Measurements from ENCODE around the gene EPSTI1. TPM values are rescaled to one million over a fixed set of nuclear protein-coding genes. Genes with fewer than 3 reads are reported as not detected.

EPSTI1 gene
- total RNA-seq, 3 donors from 2014 or later (not counting 1 experiment from before 2014, with no cell fraction given): 23.4 to 57.4 (median 34.4) TPM

DNA sequence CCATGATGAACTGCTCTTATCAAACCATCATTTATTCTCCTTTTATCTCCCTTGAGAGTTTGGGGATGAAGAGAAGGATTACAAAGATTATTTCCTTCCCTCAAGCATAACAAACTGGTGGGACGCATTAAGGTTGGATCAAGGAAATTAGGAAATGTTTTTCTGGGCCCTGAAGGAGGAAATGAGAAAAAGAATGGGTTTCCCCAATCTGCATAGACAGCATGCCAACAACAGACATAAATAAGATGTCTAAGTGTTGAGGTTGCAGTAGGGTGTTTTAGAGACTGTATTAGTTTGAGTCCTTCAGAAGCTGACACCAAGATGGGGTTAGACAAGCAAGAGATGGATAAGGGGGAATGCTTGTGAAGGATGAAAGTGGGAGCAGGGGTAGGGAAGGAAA, 7.3 kb downstream of the EPSTI1 start:
- H3K4me1 ChIP-seq (ENCODE audit: control insufficient read depth, insufficient read depth, low read length): peaks cover 7% of the 10 kb centered on the region
- H3K4me3 Mint-ChIP-seq: no peak overlapping the region
- H3K36me3 ChIP-seq (ENCODE audit: control insufficient read depth, insufficient read depth, low read length): no peaks in the 10 kb centered on the region
- DNase-seq: no peak
- no peaks in the 10 kb centered on the region for H3K27me3 ChIP-seq (ENCODE audit: control insufficient read depth, insufficient read depth, low read length)
- H3K4me1 Mint-ChIP-seq: peaks cover 24 to 31% of the 10 kb centered on the region in 2 donors
- no CpG with 5 or more reads among the region's 1 CpG for WGBS (ENCODE audit: insufficient coverage)
- no peak overlapping the region for H3K4me3 ChIP-seq (ENCODE audit: low read length)
- H3K9me3 ChIP-seq (ENCODE audit: control insufficient read depth, insufficient read depth, low read length): no peaks in the 10 kb centered on the region
- no peak for ATAC-seq
- no peaks in the 10 kb centered on the region for H3K27me3 Mint-ChIP-seq (ENCODE audit: low read depth in 2 of 2)
- TF ChIP-seq CTCF (IDR thresholded peaks at IDR 0.05): no peak
- intact Hi-C loops (cut with micrococcal nuclease): no loop called here
- no peaks in the 10 kb centered on the region for H3K9me3 Mint-ChIP-seq
- H3K36me3 Mint-ChIP-seq: no peaks in the 10 kb centered on the region
- no peak overlapping the region for H3K27ac Mint-ChIP-seq
- H3K27ac ChIP-seq (ENCODE audit: low read length): no peak overlapping the region

- H3K36me3 Mint-ChIP-seq: no peaks in the 10 kb centered on the region
- intact Hi-C loops (cut with micrococcal nuclease): no loop called here
- no peak overlapping the region for H3K4me3 Mint-ChIP-seq
- H3K27ac Mint-ChIP-seq: no peak overlapping the region
- DNase-seq: no peak
- H3K4me1 Mint-ChIP-seq: peaks cover 23 to 31% of the 10 kb centered on the region in 2 donors
- H3K27me3 Mint-ChIP-seq (ENCODE audit: low read depth in 2 of 2): no peaks in the 10 kb centered on the region
- TF ChIP-seq CTCF (IDR thresholded peaks at IDR 0.05): no peak
- Histone ChIP-seq H3K27ac (ENCODE audit: low read length) (no peak overlapping the region), H3K36me3 (ENCODE audit: control insufficient read depth, insufficient read depth, low read length) (no peaks in the 10 kb centered on the region), H3K4me3 (ENCODE audit: low read length) (no peak overlapping the region), H3K27me3 (ENCODE audit: control insufficient read depth, insufficient read depth, low read length) (no peaks in the 10 kb centered on the region), H3K9me3 (ENCODE audit: control insufficient read depth, insufficient read depth, low read length) (no peaks in the 10 kb centered on the region), H3K4me1 (ENCODE audit: control insufficient read depth, insufficient read depth, low read length) (peaks cover 4% of the 10 kb centered on the region)
- no peak for ATAC-seq
- H3K9me3 Mint-ChIP-seq: no peaks in the 10 kb centered on the region
Observed at GRCh38 chr13:42984026-42984425, 8.0 kb downstream of the EPSTI1 start.

- ATAC-seq (no peak), DNase-seq (no peak)
- H3K4me1 ChIP-seq (ENCODE audit: control insufficient read depth, insufficient read depth, low read length): no peaks in the 10 kb centered on the region
- 64% methylated on average over 1 of the region's 1 CpG for WGBS (ENCODE audit: insufficient coverage)
- no peak overlapping the region for H3K4me3 Mint-ChIP-seq
- peaks cover 29 to 37% of the 10 kb centered on the region in 2 donors for H3K4me1 Mint-ChIP-seq
- no peaks in the 10 kb centered on the region for H3K27me3 Mint-ChIP-seq (ENCODE audit: low read depth in 2 of 2)
- H3K9me3 ChIP-seq (ENCODE audit: control insufficient read depth, insufficient read depth, low read length): peaks cover 3% of the 10 kb centered on the region
- no peak overlapping the region for H3K4me3 ChIP-seq (ENCODE audit: low read length)
- no peak for TF ChIP-seq CTCF (IDR thresholded peaks at IDR 0.05)
- H3K36me3 Mint-ChIP-seq: no peaks in the 10 kb centered on the region
- H3K36me3 ChIP-seq (ENCODE audit: control insufficient read depth, insufficient read depth, low read length): no peaks in the 10 kb centered on the region
- no peak overlapping the region for H3K27ac ChIP-seq (ENCODE audit: low read length)
- H3K27me3 ChIP-seq (ENCODE audit: control insufficient read depth, insufficient read depth, low read length): no peaks in the 10 kb centered on the region
- no peak overlapping the region for H3K27ac Mint-ChIP-seq
- H3K9me3 Mint-ChIP-seq: no peaks in the 10 kb centered on the region
- intact Hi-C loops (cut with micrococcal nuclease): no loop called here
Observed at GRCh38 chr13:42981853-42982252, 10.2 kb downstream of the EPSTI1 start.

GRCh38 chr13:42981317-42981716, 10.7 kb downstream of the EPSTI1 start:
- peaks cover 34 to 37% of the 10 kb centered on the region in 2 donors for H3K4me1 Mint-ChIP-seq
- Histone ChIP-seq H3K4me1 (ENCODE audit: control insufficient read depth, insufficient read depth, low read length) (no peaks in the 10 kb centered on the region), H3K9me3 (ENCODE audit: control insufficient read depth, insufficient read depth, low read length) (peaks cover 3% of the 10 kb centered on the region), H3K27me3 (ENCODE audit: control insufficient read depth, insufficient read depth, low read length) (no peaks in the 10 kb centered on the region), H3K27ac (ENCODE audit: low read length) (no peak overlapping the region), H3K4me3 (ENCODE audit: low read length) (no peak overlapping the region), H3K36me3 (ENCODE audit: control insufficient read depth, insufficient read depth, low read length) (no peaks in the 10 kb centered on the region)
- intact Hi-C loops (cut with micrococcal nuclease): no loop called here
- H3K27me3 Mint-ChIP-seq (ENCODE audit: low read depth in 2 of 2): no peaks in the 10 kb centered on the region
- DNase-seq (no peak), ATAC-seq (no peak)
- TF ChIP-seq CTCF (IDR thresholded peaks at IDR 0.05): no peak
- H3K27ac Mint-ChIP-seq: no peak overlapping the region
- H3K36me3 Mint-ChIP-seq: no peaks in the 10 kb centered on the region
- H3K4me3 Mint-ChIP-seq: no peak overlapping the region
- H3K9me3 Mint-ChIP-seq: no peaks in the 10 kb centered on the region
- WGBS (ENCODE audit: insufficient coverage): 86% methylated on average over 2 of the region's 3 CpGs

Data from natural killer cell (primary cell).